GM12878 (cell line): ENCODE data around the gene PRDM12. TPM values are rescaled to one million over a fixed set of nuclear protein-coding genes. Genes with fewer than 3 reads are reported as not detected.

Experiments
- ATAC-seq: fragments of 200-7000 bp; cut with Tn5 transposase; 3 replicates; pipeline ENCODE4 v1.9.1; 2020; ENCODE audit warnings: mild to moderate bottlenecking, moderate library complexity
- BruUV-seq: library from RNA; stranded (reverse); fragments of 400-500 nt; replicated peaks from 2 replicates; lab custom pipeline; 2021; lab: Mats Ljungman, UMichigan
- CTCF ChIA-PET: fragments of 300-600 bp; sonication (Branson Sonifier 250); formaldehyde crosslinking; extraction: SDS; loops from one replicate; lab custom pipeline; 2021; ENCODE audit warnings: inconsistent platforms; lab: Yijun Ruan, JAX
- POLR2A ChIA-PET: fragments of 350-600 bp; formaldehyde crosslinking; extraction: SDS; loops from one replicate; lab custom pipeline; 2021; ENCODE audit warnings: inconsistent platforms; lab: Charles Lee
- RAD21 ChIA-PET: fragments of 300-600 bp; sonication (Branson Sonifier 250); formaldehyde crosslinking; loops from one replicate; lab custom pipeline; 2023; ENCODE audit warnings: antibody characterized with exemption; ENCODE audit not compliant: unreplicated experiment; lab: Charles Lee
- SMC1A ChIA-PET: fragments of 300-600 bp; sonication (Branson Sonifier 250); formaldehyde crosslinking; loops from one replicate; lab custom pipeline; 2023; ENCODE audit not compliant: unreplicated experiment, uncharacterized antibody; lab: Charles Lee
- DNase-seq: peaks from one replicate; pipeline ENCODE4 v3.0.0-alpha.2; 2011; ENCODE audit warnings: low read depth, low spot score
- FAIRE-seq: peaks from 3 replicates; lab custom pipeline; 2011; peaks lifted over from hg19 to GRCh38; lab: Jason Lieb, UNC
- H2AFZ ChIP-seq: 2 replicates; pipeline ENCODE4 v1.6.0; 2011; ENCODE audit warnings: low read depth, low read length, control low read depth; ENCODE audit not compliant: control insufficient read depth
- H3K27ac ChIP-seq: 2 replicates; pipeline ENCODE4 v1.5.1; 2011; ENCODE audit warnings: control low read depth; ENCODE audit not compliant: control insufficient read depth, insufficient read depth
- H3K27me3 ChIP-seq, 2 experiments: replicated peaks in 1 of 2; 2 replicates each; pipeline versions ENCODE4 v1.6.0 to v1.6.1; 2011; ENCODE audit warnings: low read length in 1 of 2; ENCODE audit not compliant: control insufficient read depth in 2 of 2, insufficient read depth in 2 of 2
- H3K36me3 ChIP-seq, 2 experiments: 2 replicates each; pipeline ENCODE4 v1.5.1; 2011; ENCODE audit warnings: low read length in 1 of 2; ENCODE audit not compliant: control insufficient read depth in 2 of 2, insufficient read depth in 2 of 2
- H3K4me1 ChIP-seq: 2 replicates; pipeline ENCODE4 v1.6.1; 2011; ENCODE audit warnings: mild to moderate bottlenecking, low read length, moderate library complexity, mixed read lengths; ENCODE audit not compliant: control insufficient read depth, insufficient read depth
- H3K4me2 ChIP-seq: 2 replicates; pipeline ENCODE4 v1.6.0; 2011; ENCODE audit warnings: control low read depth; ENCODE audit not compliant: control insufficient read depth, insufficient read depth
- H3K4me3 ChIP-seq: fragments of 200-600 bp; sonication (generic); 2 replicates; pipeline ENCODE4 v1.5.1; 2016
- H3K79me2 ChIP-seq: 2 replicates; pipeline ENCODE4 v1.6.0; 2011; ENCODE audit warnings: low read length; ENCODE audit not compliant: control insufficient read depth, insufficient read depth
- H3K9ac ChIP-seq: 2 replicates; pipeline ENCODE4 v1.8.0; 2011; ENCODE audit warnings: low read length, control low read depth, mixed read lengths; ENCODE audit not compliant: control insufficient read depth, insufficient read depth
- H3K9me3 ChIP-seq: replicated peaks from 3 replicates; pipeline ENCODE4 v1.5.1; 2011; ENCODE audit warnings: mild to moderate bottlenecking, low read length; ENCODE audit not compliant: control insufficient read depth, insufficient read depth
- H4K20me1 ChIP-seq: 2 replicates; pipeline ENCODE4 v1.6.0; 2011; ENCODE audit not compliant: control insufficient read depth, insufficient read depth
- ATF2 ChIP-seq: IDR thresholded peaks from 2 replicates; pipeline ENCODE4 v1.6.1; 2012; ENCODE audit warnings: low read length, inconsistent platforms
- ATF7 ChIP-seq: fragments of 450-650 bp; IDR thresholded peaks from 2 replicates; pipeline ENCODE4 v1.6.1; 2016; ENCODE audit warnings: low read depth, mild to moderate bottlenecking
- BHLHE40 ChIP-seq, 2 experiments: fragments of 450-650 bp in 1 of 2; IDR thresholded peaks; 2 replicates each; pipeline ENCODE4 v1.6.1; 2011 to 2017; ENCODE audit warnings: low read depth in 2 of 2, borderline replicate concordance in 1 of 2, improper control_type of control experiment in 1 of 2, low read length in 1 of 2, mild to moderate bottlenecking in 1 of 2
- CEBPZ ChIP-seq: fragments of 150-350 bp; IDR thresholded peaks from 2 replicates; pipeline ENCODE4 v1.6.1; 2016; ENCODE audit warnings: low read depth, low read length
- CTCF ChIP-seq, 3 experiments: IDR thresholded peaks in 2 of 3; conservative IDR thresholded peaks in 1 of 3; 2 replicates each; pipeline ENCODE4 v1.5.1; 2011; ENCODE audit warnings: low read depth in 3 of 3, low read length in 3 of 3, mild to moderate bottlenecking in 3 of 3, control low read depth in 2 of 3, moderate library complexity in 2 of 3, inconsistent platforms in 1 of 3, mixed read lengths in 1 of 3; ENCODE audit not compliant: control insufficient read depth in 2 of 3, insufficient read depth in 1 of 3; ENCODE audit errors: extremely low read depth in 1 of 3
- DPF2 ChIP-seq: fragments of 450-650 bp; IDR thresholded peaks from 2 replicates; pipeline ENCODE4 v1.6.1; 2017; ENCODE audit warnings: mild to moderate bottlenecking
- EED ChIP-seq: sonication (generic); IDR thresholded peaks from 2 replicates; pipeline ENCODE4 v1.6.1; 2016; ENCODE audit warnings: antibody characterized with exemption, low read depth
- EZH2 ChIP-seq: IDR thresholded peaks from 2 replicates; pipeline ENCODE4 v1.6.1; 2012; ENCODE audit warnings: low read depth, mild to moderate bottlenecking, control low read depth, inconsistent platforms, low read length, borderline replicate concordance; ENCODE audit not compliant: control insufficient read depth
- JUND ChIP-seq: IDR thresholded peaks from 2 replicates; pipeline ENCODE4 v1.6.1; 2012; ENCODE audit warnings: low read depth, mild to moderate bottlenecking, low read length, improper control_type of control experiment, moderate library complexity
- KLF5 ChIP-seq: fragments of 450-650 bp; IDR thresholded peaks from 2 replicates; pipeline ENCODE4 v1.6.1; 2014; ENCODE audit warnings: mild to moderate bottlenecking; ENCODE audit not compliant: partially characterized antibody
- NFIC ChIP-seq: IDR thresholded peaks from 2 replicates; pipeline ENCODE4 v1.6.1; 2012; ENCODE audit warnings: low read depth, mild to moderate bottlenecking, inconsistent platforms, low read length, moderate library complexity
- RCOR1 ChIP-seq: conservative IDR thresholded peaks from 2 replicates; pipeline ENCODE4 v1.6.1; 2012; ENCODE audit warnings: low read depth, low read length, improper control_type of control experiment
- RELB ChIP-seq: fragments of 450-650 bp; IDR thresholded peaks from 2 replicates; pipeline ENCODE4 v1.6.1; 2017; ENCODE audit warnings: low read depth, mild to moderate bottlenecking, moderate library complexity
- SREBF1 ChIP-seq: IDR thresholded peaks from 2 replicates; pipeline ENCODE4 v1.6.1; 2012; ENCODE audit warnings: mild to moderate bottlenecking, low read length
- USF2 ChIP-seq: IDR thresholded peaks from 2 replicates; pipeline ENCODE4 v1.6.1; 2011; ENCODE audit warnings: low read depth, low read length, improper control_type of control experiment, borderline replicate concordance
- ZNF217 ChIP-seq: fragments of 450-650 bp; IDR thresholded peaks from 2 replicates; pipeline ENCODE4 v1.6.1; 2017; ENCODE audit warnings: antibody characterized with exemption, mild to moderate bottlenecking
- WGBS: methylation state at CpG from one replicate; pipeline ENCODE4 v1.1.6; 2016; ENCODE audit warnings: low lambda C conversion rate; ENCODE audit not compliant: insufficient replicate concordance, insufficient coverage; ENCODE audit errors: missing lambda C conversion rate; 5-methylcytosine and 5-hydroxymethylcytosine counted together
- in situ Hi-C: fragments of 300-500 bp; cut with MboI; formaldehyde crosslinking; loops from 9 replicates; pipeline ENCODE4 v1.14.3; 2018; ENCODE audit warnings: mixed read lengths
- intact Hi-C: fragments of 100-400 bp; cut with micrococcal nuclease; formaldehyde crosslinking; loops from one replicate; pipeline ENCODE4 v1.14.2; 2022; ENCODE audit not compliant: unreplicated experiment
- polyA plus RNA-seq, 11 experiments: library from polyadenylated mRNA; depleted of rRNA in 4 of 11; unstranded in 6 of 11; stranded (reverse) in 5 of 11; fragments of >200 nt; fragmentation: Nextera tagmentation in 4 of 11; fragmentation: Illumina TruSeq in 1 of 11; extraction: Ambion mirVana in 4 of 11; extraction: Trizol in 1 of 11; gene quantifications; 1 replicate in 1 of 11; 2 replicates in 10 of 11; pipeline versions ENCODE4 v1.2.1 to v1.2.3, GENCODE V29; 2011 to 2016; ENCODE audit warnings: inconsistent platforms in 2 of 11, missing spikeins in 2 of 11, low read depth in 1 of 11
- total RNA-seq, 4 experiments: library from RNA; depleted of rRNA in 3 of 4; stranded (reverse); fragments of >200 nt in 3 of 4; fragmentation: Illumina TruSeq in 1 of 4; extraction: Trizol in 1 of 4; gene quantifications; 2 replicates each; pipeline versions ENCODE4 v1.2.1 to v1.2.3, GENCODE V29; 2013 to 2021

The PRDM12 gene
- total and polyA plus RNA-seq, 10 of the 15 experiments (the other 5 are each of a cell fraction or from before 2014, with no cell fraction given): not detected

- ChIA-PET SMC1A (no interaction called here), CTCF (no interaction called here), POLR2A (no interaction called here), RAD21 (no interaction called here)
- H3K27ac ChIP-seq: no peak overlapping the region
- no peaks in the 10 kb centered on the region for H3K79me2 ChIP-seq
- H3K27me3 ChIP-seq: no peaks in the 10 kb centered on the region
- H3K36me3 ChIP-seq: peaks cover 4 to 38% of the 10 kb centered on the region in 2 experiments
- no peak for FAIRE-seq
- H3K4me3 ChIP-seq: no peak overlapping the region
- no peak for ATAC-seq
- WGBS: 81% methylated on average over 6 of the region's 6 CpGs
- no peaks in the 10 kb centered on the region for H3K4me1 ChIP-seq
- intact Hi-C loops (no loop called here), in situ Hi-C loops (no loop called here)
- H4K20me1 ChIP-seq: no peaks in the 10 kb centered on the region
- no peak for DNase-seq
- H2AFZ ChIP-seq: no peak overlapping the region
- H3K9ac ChIP-seq: no peak overlapping the region
- no TSS peak for BruUV-seq
- no peak overlapping the region for H3K4me2 ChIP-seq
- H3K9me3 ChIP-seq: no peaks in the 10 kb centered on the region
- TF ChIP-seq RCOR1 (no peak), BHLHE40 (IDR thresholded peaks at IDR 0.05; ENCODE audit: borderline replicate concordance in 1 of 2, low read depth in 2 of 2, low read length in 1 of 2) (no peak), EED (no peak), ATF7 (no peak), CTCF (IDR thresholded peaks at IDR 0.05 in 2 of 3, conservative IDR thresholded peaks at IDR 0.05 in 1 of 3; ENCODE audit: control insufficient read depth in 2 of 3, extremely low read depth in 1 of 3, insufficient read depth in 1 of 3, low read depth in 3 of 3, low read length in 3 of 3) (no peak), ATF2 (no peak), CEBPZ (no peak), RELB (no peak), SREBF1 (no peak), ZNF217 (no peak), USF2 (no peak), NFIC (no peak), JUND (no peak), EZH2 (no peak), DPF2 (no peak), KLF5 (no peak)
Observed at GRCh38 chr9:130635306-130635705, 29.1 kb upstream of the PRDM12 start.
